Prostate gland (tissue), 2 donors: ENCODE results near the gene PTER. TPM values are rescaled to one million over a fixed set of nuclear protein-coding genes. Genes with fewer than 3 reads are reported as not detected.

ENCODE experiments used
- DNase-seq: peaks from one replicate; pipeline ENCODE4 v3.0.0-alpha.2; 2019; ENCODE audit warnings: low spot score
- H3K27ac ChIP-seq, 2 donors: fragments of 200-600 bp; sonication (generic); 2 replicates each; pipeline ENCODE4 v1.5.1; 2017 to 2019
- H3K27me3 ChIP-seq: fragments of 200-600 bp; sonication (generic); replicated peaks from 2 replicates; pipeline ENCODE4 v1.5.1; 2019; ENCODE audit not compliant: insufficient read depth
- H3K36me3 ChIP-seq, 2 donors: fragments of 200-600 bp; sonication (generic); 1 replicate in 1 of 2; 2 replicates in 1 of 2; pipeline versions ENCODE4 v1.5.1 to v1.8.1; 2017 to 2019
- H3K4me1 ChIP-seq: fragments of 200-600 bp; sonication (generic); replicated peaks from 2 replicates; pipeline ENCODE4 v1.5.1; 2019
- H3K4me3 ChIP-seq, 2 donors: fragments of 200-600 bp; sonication (generic); 2 replicates each; pipeline ENCODE4 v1.5.1; 2017 to 2019
- H3K9me3 ChIP-seq: fragments of 200-600 bp; sonication (generic); 2 replicates; pipeline ENCODE4 v1.5.1; 2017
- CTCF ChIP-seq, 4 experiments: fragments of 200-600 bp in 2 of 4; fragments of 450-650 bp in 2 of 4; sonication (generic) in 2 of 4; IDR thresholded peaks; 1 replicate in 3 of 4; 2 replicates in 1 of 4; pipeline ENCODE4 v1.5.1; 2016 to 2019; ENCODE audit warnings: antibody characterized with exemption in 4 of 4, mild to moderate bottlenecking in 2 of 4, moderate library complexity in 2 of 4
- POLR2A ChIP-seq: fragments of 450-650 bp; IDR thresholded peaks from one replicate; pipeline ENCODE4 v1.6.1; 2016; ENCODE audit warnings: antibody characterized with exemption, mild to moderate bottlenecking
- POLR2AphosphoS5 ChIP-seq: sonication (generic); formaldehyde crosslinking; IDR thresholded peaks from one replicate; pipeline ENCODE4 v1.6.1; 2017; ENCODE audit warnings: antibody characterized with exemption
- WGBS: methylation state at CpG from one replicate; pipeline ENCODE4 v1.1.5; 2018; 5-methylcytosine and 5-hydroxymethylcytosine counted together
- intact Hi-C: fragments of 100-400 bp; cut with DNase I; formaldehyde crosslinking; loops from one replicate; pipeline ENCODE4 v1.14.2; 2022
- total RNA-seq, 2 donors: library from RNA; depleted of rRNA; stranded (reverse); fragments of >200 nt; gene quantifications; one replicate each; pipeline ENCODE4 v1.1.0, GENCODE V29; 2016

Gene PTER
- total RNA-seq, 2 donors from 2014 or later: 10.4 to 18.8 TPM

- TF ChIP-seq POLR2A (no peak), POLR2AphosphoS5 (no peak), CTCF (IDR thresholded peaks at IDR 0.05) (no peak)
- Histone ChIP-seq H3K4me1 (no peaks in the 10 kb centered on the region), H3K4me3 (peak overlapping the region in 1 of 2 donors; percentile 45), H3K27ac (no peak overlapping the region), H3K36me3 (no peaks in the 10 kb centered on the region), H3K9me3 (no peaks in the 10 kb centered on the region), H3K27me3 (no peaks in the 10 kb centered on the region)
- 55% methylated on average over 31 of the region's 31 CpGs for WGBS
- no peak for DNase-seq
- intact Hi-C loops: no loop called here
These were observed 82.6 kb downstream of the PTER start for GRCh38 chr10:16519250-16519907.

- Histone ChIP-seq H3K9me3 (no peaks in the 10 kb centered on the region), H3K4me3 (peak overlapping the region; percentile 40 to 45), H3K4me1 (no peaks in the 10 kb centered on the region), H3K36me3 (no peaks in the 10 kb centered on the region), H3K27me3 (no peaks in the 10 kb centered on the region), H3K27ac (no peak overlapping the region)
- intact Hi-C loops: no loop called here
- 6% methylated on average over 77 of the region's 104 CpGs for WGBS
- no peak for DNase-seq
- TF ChIP-seq POLR2A: no peak
- TF ChIP-seq CTCF (IDR thresholded peaks at IDR 0.05): no peak
- TF ChIP-seq POLR2AphosphoS5: no peak
These were observed 83.4 kb downstream of the PTER start for GRCh38 chr10:16519908-16520861.

GRCh38 chr10:16520900-16521299 is 84.1 kb downstream of the PTER start:
- Histone ChIP-seq H3K36me3 (no peaks in the 10 kb centered on the region), H3K27me3 (no peaks in the 10 kb centered on the region), H3K4me3 (peak overlapping the region; percentile 40 to 45), H3K4me1 (no peaks in the 10 kb centered on the region), H3K27ac (no peak overlapping the region), H3K9me3 (no peaks in the 10 kb centered on the region)
- peak; percentile 12 for DNase-seq
- intact Hi-C loops: no loop called here
- TF ChIP-seq POLR2AphosphoS5 (no peak), CTCF (IDR thresholded peaks at IDR 0.05) (no peak), POLR2A (no peak)
- WGBS: under 1% methylated on average over 27 of the region's 39 CpGs

GRCh38 chr10:16521311-16522016 is 84.7 kb downstream of the PTER start, which contains the start of gene C1QL3:
TSS of gene C1QL3 (minus strand) at chr10:16521879. CDS start at chr10:16521065, 814 bp downstream.
- Histone ChIP-seq H3K9me3 (no peaks in the 10 kb centered on the region), H3K36me3 (no peaks in the 10 kb centered on the region), H3K4me3 (peak within 1 kb of the TSS; percentile 40 to 45), H3K27ac (no peak within 1 kb of the TSS), H3K27me3 (no peaks in the 10 kb centered on the region), H3K4me1 (no peaks in the 10 kb centered on the region)
- no peak for TF ChIP-seq CTCF (IDR thresholded peaks at IDR 0.05)
- no peak for TF ChIP-seq POLR2A
- TF ChIP-seq POLR2AphosphoS5: no peak
- WGBS: 1% methylated on average over 65 of the region's 68 CpGs
- intact Hi-C loops: no loop called here
- no peak for DNase-seq
